Measurements from ENCODE around the gene NAT16. TPM values are rescaled to one million over a fixed set of nuclear protein-coding genes. Genes with fewer than 3 reads are reported as not detected.

NAT16 gene
- total and polyA plus RNA-seq, 2 of the 4 experiments (the other 2 are of a cell fraction), result 0.05 TPM; not detected in 1

GRCh38 chr7:101159696-101160674 lies 20.1 kb downstream of the NAT16 start:
- no peak overlapping the region for H4K5ac ChIP-seq (ENCODE audit: low read depth, low read length)
- intact Hi-C loops (cut with micrococcal nuclease) (no loop called here), in situ Hi-C loops (cut with MboI; ENCODE audit: low sequenced_read_pairs) (no loop called here), dilution Hi-C loops (cut with HindIII; ENCODE audit: low sequenced_read_pairs, unreplicated experiment) (no loop called here)
- no peak overlapping the region for H3K4me3 ChIP-seq (ENCODE audit: insufficient read depth, low read depth, low read length)
- peak overlapping the region; percentile 75 for H2AFZ ChIP-seq (replicated peaks; ENCODE audit: low read length, poor library complexity)
- H4K8ac ChIP-seq (ENCODE audit: low read depth in 2 of 2, low read length in 2 of 2), result peak overlapping the region in 1 of 2 experiments; percentile 35; a peak in 1 of 4 replicates
- peaks cover 8 to 38% of the 10 kb centered on the region in 2 experiments for H3K79me1 ChIP-seq (ENCODE audit: low read depth in 1 of 2, low read length in 2 of 2)
- ChIA-PET POLR2A (ENCODE audit: unreplicated experiment) (interaction anchor here (0.6 kb wide), 1 partner anchor 33 kb away, joined by 5 read pairs; no protein-coding TSS in a partner anchor), CTCF (interaction anchor here (0.6 to 0.7 kb wide), 2 partner anchors 16 to 29 kb away, joined by 3 to 5 read pairs; no protein-coding TSS in a partner anchor)
- H3K4me2 ChIP-seq (ENCODE audit: low read depth, low read length), result no peak overlapping the region
- no peak overlapping the region for H2BK120ac ChIP-seq (ENCODE audit: low read depth, low read length)
- H2BK15ac ChIP-seq (ENCODE audit: low read depth, low read length), result no peak overlapping the region
- peak overlapping the region; percentile 31 for H2BK5ac ChIP-seq (ENCODE audit: low read depth, low read length, poor library complexity, severe bottlenecking)
- ATAC-seq (ENCODE audit: low read depth), result peak; percentile 35
- H3K36me3 ChIP-seq (ENCODE audit: control insufficient read depth, insufficient read depth, low read length), result peaks cover 28% of the 10 kb centered on the region
- H3K9ac ChIP-seq (ENCODE audit: low read depth, low read length), result no peak overlapping the region
- H3K18ac ChIP-seq (ENCODE audit: low read depth, low read length), result no peak overlapping the region
- H3K27ac ChIP-seq (ENCODE audit: insufficient read depth, low read length), result no peak overlapping the region
- DNase-seq, result peak; percentile 57
- 61% methylated on average over 11 of the region's 31 CpGs; no CpG with 5 or more reads in 1 of the 2 experiments for WGBS, 2 experiments (ENCODE audit: extremely low coverage in 2 of 2, insufficient read length in 1 of 2)
- no TSS peak for BruUV-seq (replicated peaks)
- H3K14ac ChIP-seq (replicated peaks; ENCODE audit: low read depth, low read length), result no peak overlapping the region
- no peak overlapping the region for H3K4ac ChIP-seq (ENCODE audit: low read depth, low read length)
- peak overlapping the region; percentile 84 for H2AK5ac ChIP-seq (ENCODE audit: low read depth, low read length)
- no peak overlapping the region for H2BK20ac ChIP-seq (ENCODE audit: low read depth, low read length)
- H4K20me1 ChIP-seq (ENCODE audit: insufficient read depth, low read length), result peaks cover 17% of the 10 kb centered on the region
- peaks cover 9% of the 10 kb centered on the region for H3K4me1 ChIP-seq (ENCODE audit: control insufficient read depth, insufficient read depth, low read length)
- H3K9me1 ChIP-seq (ENCODE audit: insufficient read depth, low read length), result peaks cover 3% of the 10 kb centered on the region
- no peak overlapping the region for H3K23ac ChIP-seq (ENCODE audit: low read depth, low read length)
- H3K27me3 ChIP-seq (ENCODE audit: control insufficient read depth, insufficient read depth, low read length), result peaks cover 8% of the 10 kb centered on the region; the same call in 1 of the 2 replicates
- no peak overlapping the region for H4K91ac ChIP-seq (ENCODE audit: insufficient read depth, low read depth, low read length)
- no peak overlapping the region for H3K56ac ChIP-seq (ENCODE audit: extremely low read depth, insufficient read depth, low read length)
- no peaks in the 10 kb centered on the region for H3K9me3 ChIP-seq (ENCODE audit: control insufficient read depth, insufficient read depth, low read length)
- TF ChIP-seq MAZ (IDR thresholded peaks at IDR 0.05; ENCODE audit: borderline replicate concordance, low read depth, low read length) (peak; percentile 52; the same call in 1 of the 2 replicates), MAFK (IDR thresholded peaks at IDR 0.05; ENCODE audit: low read depth, low read length) (no peak), CTCF (conservative IDR thresholded peaks at IDR 0.05; ENCODE audit: low read depth, low read length) (no peak), FOS (IDR thresholded peaks at IDR 0.05; ENCODE audit: low read depth, low read length) (0 out of 2 replicates have a peak, but pooled peaks have one; percentile 35)
- peak overlapping the region; percentile 20 for H2AK9ac ChIP-seq (replicated peaks; ENCODE audit: low read depth, low read length, poor library complexity)
